Keratinocyte (primary cell): ENCODE measurements around the gene TMED10.

Experiments used
- CTCF ChIP-seq, 3 experiments: IDR thresholded peaks in 1 of 3; conservative IDR thresholded peaks in 1 of 3; optimal IDR thresholded peaks in 1 of 3; 2 replicates in 2 of 3; 3 replicates in 1 of 3; pipeline versions ENCODE3 to v1.5.1; 2011; ENCODE audit warnings: low read length in 3 of 3, mild to moderate bottlenecking in 3 of 3, moderate library complexity in 2 of 3, control low read depth in 1 of 3, inconsistent platforms in 1 of 3; ENCODE audit not compliant: insufficient read depth in 2 of 3; ENCODE audit errors: extremely low read depth in 1 of 3
- EZH2 ChIP-seq: IDR thresholded peaks from one replicate; pipeline ENCODE4 v1.6.1; 2012; ENCODE audit warnings: inconsistent platforms, mild to moderate bottlenecking, low read length, moderate library complexity

GRCh38 chr14:75088566-75089373, 87.6 kb downstream of the TMED10 start:
- TF ChIP-seq CTCF (optimal IDR thresholded peaks at IDR 0.05 in 1 of 3, IDR thresholded peaks at IDR 0.05 in 1 of 3, conservative IDR thresholded peaks at IDR 0.05 in 1 of 3; ENCODE audit: extremely low read depth in 1 of 3, insufficient read depth in 2 of 3, low read length in 3 of 3), result peak; percentile 60 to 83 (median 73)
- no peak for TF ChIP-seq EZH2
